ENCODE data around the gene CASTOR2. TPM values are rescaled to one million over a fixed set of nuclear protein-coding genes. Genes with fewer than 3 reads are reported as not detected.
"Not testable (repeated sequence)": the region's sequence is repeated elsewhere in the genome, so short reads cannot be mapped to it uniquely, and the experiment has no call there.

Gene CASTOR2
- total RNA-seq, 1 experiment from 2014 or later, result 7.5 TPM

- DNase-seq (ENCODE audit: low read depth), result not testable (repeated sequence)
Observed at GRCh38 chr7:74994869-74995543, 30.5 kb downstream of the CASTOR2 start.

GRCh38 chr7:74996361-74996760 lies 31.9 kb downstream of the CASTOR2 start:
- DNase-seq (ENCODE audit: low read depth), result not testable (repeated sequence)

- DNase-seq (ENCODE audit: low read depth), result not testable (repeated sequence)
Observed at GRCh38 chr7:74997811-74998210, 33.3 kb downstream of the CASTOR2 start.

- not testable (repeated sequence) for DNase-seq (ENCODE audit: low read depth)
Observed at GRCh38 chr7:75001356-75001755, 36.9 kb downstream of the CASTOR2 start.

- DNase-seq (ENCODE audit: low read depth), result no peak
Observed at GRCh38 chr7:75010036-75010435, 45.5 kb downstream of the CASTOR2 start.

GRCh38 chr7:75017832-75018231 lies 53.3 kb downstream of the CASTOR2 start:
- no peak for DNase-seq (ENCODE audit: low read depth)

- no peak for DNase-seq (ENCODE audit: low read depth)
Observed at GRCh38 chr7:75018570-75019364, 54.3 kb downstream of the CASTOR2 start.

- no peak for DNase-seq (ENCODE audit: low read depth)
Observed at GRCh38 chr7:75019800-75020199, 55.3 kb downstream of the CASTOR2 start.

GRCh38 chr7:75024922-75025321 lies 60.4 kb downstream of the CASTOR2 start:
- no peak for DNase-seq (ENCODE audit: low read depth)

GRCh38 chr7:75028299-75028698 lies 63.8 kb downstream of the CASTOR2 start:
- DNase-seq (ENCODE audit: low read depth), result no peak

- no peak for DNase-seq (ENCODE audit: low read depth)
Observed at GRCh38 chr7:75033064-75033463, 68.6 kb downstream of the CASTOR2 start.

- DNase-seq (ENCODE audit: low read depth), result peak; percentile 31
Observed at GRCh38 chr7:75033826-75034225, 69.3 kb downstream of the CASTOR2 start.

GRCh38 chr7:75038508-75038907 lies 74.0 kb downstream of the CASTOR2 start:
- no peak for DNase-seq (ENCODE audit: low read depth)

- no peak for DNase-seq (ENCODE audit: low read depth)
Observed at GRCh38 chr7:75039166-75039565, 74.7 kb downstream of the CASTOR2 start.

GRCh38 chr7:75039709-75040108 lies 75.2 kb downstream of the CASTOR2 start:
- DNase-seq (ENCODE audit: low read depth), result no peak

GRCh38 chr7:75040512-75040911 lies 76.0 kb downstream of the CASTOR2 start:
- DNase-seq (ENCODE audit: low read depth), result no peak

- DNase-seq (ENCODE audit: low read depth), result no peak
Observed at GRCh38 chr7:75042286-75042685, 77.8 kb downstream of the CASTOR2 start.

GRCh38 chr7:75042831-75043703 lies 78.6 kb downstream of the CASTOR2 start:
- DNase-seq (ENCODE audit: low read depth), result no peak

GRCh38 chr7:75045881-75046280 lies 81.4 kb downstream of the CASTOR2 start:
- DNase-seq (ENCODE audit: low read depth), result no peak

GRCh38 chr7:75048435-75049379 lies 84.2 kb downstream of the CASTOR2 start:
- no peak for DNase-seq (ENCODE audit: low read depth)

GRCh38 chr7:75049817-75050216 lies 85.3 kb downstream of the CASTOR2 start:
- DNase-seq (ENCODE audit: low read depth), result no peak

Measured in LHCN-M2 (cell line).